Glutamatergic neuron (in vitro differentiated cells): ENCODE results near the gene MTIF2. TPM values are rescaled to one million over a fixed set of nuclear protein-coding genes. Genes with fewer than 3 reads are reported as not detected.

ENCODE experiments used
- DNase-seq: peaks from one replicate; pipeline ENCODE4 v3.0.0; 2022
- H3K27ac Mint-ChIP-seq: one replicate; pipeline ENCODE4 v1.8.0; 2020; ENCODE audit warnings: mild to moderate bottlenecking, mixed read lengths, inconsistent platforms; ENCODE audit not compliant: unreplicated experiment
- H3K27me3 Mint-ChIP-seq: one replicate; pipeline ENCODE4 v1.8.0; 2020; ENCODE audit warnings: mild to moderate bottlenecking, moderate library complexity, mixed read lengths, inconsistent platforms; ENCODE audit not compliant: unreplicated experiment
- H3K36me3 Mint-ChIP-seq: one replicate; pipeline ENCODE4 v1.8.0; 2020; ENCODE audit warnings: mild to moderate bottlenecking, mixed read lengths, inconsistent platforms; ENCODE audit not compliant: unreplicated experiment
- H3K4me1 Mint-ChIP-seq: one replicate; pipeline ENCODE4 v1.8.0; 2020; ENCODE audit warnings: mild to moderate bottlenecking, low read depth, mixed read lengths, inconsistent platforms; ENCODE audit not compliant: unreplicated experiment
- H3K4me3 Mint-ChIP-seq: one replicate; pipeline ENCODE4 v1.8.0; 2020; ENCODE audit warnings: mild to moderate bottlenecking, mixed read lengths, inconsistent platforms; ENCODE audit not compliant: unreplicated experiment
- H3K9me3 Mint-ChIP-seq: one replicate; pipeline ENCODE4 v1.8.0; 2020; ENCODE audit warnings: mild to moderate bottlenecking, moderate library complexity, mixed read lengths, inconsistent platforms; ENCODE audit not compliant: unreplicated experiment
- total RNA-seq: library from RNA; stranded (reverse); fragmentation: NEBNext Ultra II Directional; extraction: Animal tissue kit (Norgen Biotek cat#: 25700); gene quantifications from one replicate; pipeline ENCODE4 v1.2.1, GENCODE V29; 2021; ENCODE audit not compliant: unreplicated experiment
- TF ChIP-seq, protein P1 (sequence below): fragments of 200-600 bp; sonication (generic); IDR thresholded peaks from one replicate; pipeline ENCODE4 v1.5.0; 2021; ENCODE audit not compliant: partially characterized antibody, unreplicated experiment

The MTIF2 gene
- total RNA-seq, 1 donor from 2014 or later, result 25.2 TPM

DNA sequence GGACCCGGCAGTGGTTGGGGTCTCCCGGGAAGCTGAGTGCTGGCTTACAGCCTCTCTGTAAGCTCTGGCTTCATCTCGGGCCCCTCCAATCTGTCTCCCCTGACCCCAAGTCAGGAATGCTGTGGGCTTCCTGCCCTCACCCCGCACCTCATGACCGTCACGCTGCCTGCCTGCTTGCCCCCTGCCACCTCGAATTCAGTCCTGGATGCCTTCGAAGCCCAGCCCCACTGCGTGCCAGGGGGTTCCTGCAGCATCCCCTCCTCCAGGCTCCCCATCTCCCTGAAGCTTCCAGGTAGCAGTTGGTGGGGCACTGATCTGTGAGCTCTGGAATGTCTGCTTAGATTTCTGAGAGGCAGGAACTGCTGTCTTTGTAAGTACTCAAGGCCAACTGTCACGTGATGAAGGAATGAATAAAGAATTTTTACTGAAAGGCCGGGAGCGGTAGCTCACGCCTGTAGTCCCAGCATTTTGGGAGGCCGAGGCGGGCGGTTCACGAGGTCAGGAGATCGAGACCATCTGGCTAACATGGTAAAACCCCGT is 43.5 kb downstream of the MTIF2 start:
- Mint-ChIP-seq H3K36me3 (no peaks in the 10 kb centered on the region), H3K4me1 (peaks cover 22% of the 10 kb centered on the region), H3K9me3 (peaks cover 6% of the 10 kb centered on the region), H3K4me3 (no peak overlapping the region), H3K27ac (no peak overlapping the region), H3K27me3 (peaks cover 5% of the 10 kb centered on the region)
- peak; percentile 15 for DNase-seq
- TF ChIP-seq, protein P1, sequence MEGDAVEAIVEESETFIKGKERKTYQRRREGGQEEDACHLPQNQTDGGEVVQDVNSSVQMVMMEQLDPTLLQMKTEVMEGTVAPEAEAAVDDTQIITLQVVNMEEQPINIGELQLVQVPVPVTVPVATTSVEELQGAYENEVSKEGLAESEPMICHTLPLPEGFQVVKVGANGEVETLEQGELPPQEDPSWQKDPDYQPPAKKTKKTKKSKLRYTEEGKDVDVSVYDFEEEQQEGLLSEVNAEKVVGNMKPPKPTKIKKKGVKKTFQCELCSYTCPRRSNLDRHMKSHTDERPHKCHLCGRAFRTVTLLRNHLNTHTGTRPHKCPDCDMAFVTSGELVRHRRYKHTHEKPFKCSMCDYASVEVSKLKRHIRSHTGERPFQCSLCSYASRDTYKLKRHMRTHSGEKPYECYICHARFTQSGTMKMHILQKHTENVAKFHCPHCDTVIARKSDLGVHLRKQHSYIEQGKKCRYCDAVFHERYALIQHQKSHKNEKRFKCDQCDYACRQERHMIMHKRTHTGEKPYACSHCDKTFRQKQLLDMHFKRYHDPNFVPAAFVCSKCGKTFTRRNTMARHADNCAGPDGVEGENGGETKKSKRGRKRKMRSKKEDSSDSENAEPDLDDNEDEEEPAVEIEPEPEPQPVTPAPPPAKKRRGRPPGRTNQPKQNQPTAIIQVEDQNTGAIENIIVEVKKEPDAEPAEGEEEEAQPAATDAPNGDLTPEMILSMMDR, result no peak

DNA sequence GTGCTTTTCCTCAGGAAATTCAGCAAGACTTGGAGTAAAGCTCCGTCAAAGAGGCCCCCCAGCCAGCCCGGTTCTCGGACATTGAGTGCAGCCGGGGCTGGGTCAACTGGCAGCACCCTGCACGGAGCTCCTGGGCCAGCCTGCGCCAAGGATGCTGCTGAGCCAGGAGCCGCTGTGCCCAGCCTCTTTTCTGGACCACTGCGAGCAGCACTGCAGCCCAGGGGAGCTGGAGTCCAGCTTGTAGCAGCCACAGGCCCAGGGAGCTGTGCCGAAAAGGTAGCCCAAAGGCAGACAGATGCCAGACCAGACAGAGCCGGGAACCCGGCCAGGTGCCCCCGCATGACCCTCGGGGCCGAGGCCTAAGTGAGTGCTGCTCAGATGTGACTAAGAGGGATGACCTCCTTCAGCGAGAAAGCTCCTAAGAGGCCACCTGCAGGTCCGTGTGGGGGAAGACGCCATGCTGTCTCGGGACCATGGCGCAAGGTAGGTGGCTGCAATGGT is 44.2 kb downstream of the MTIF2 start:
- Mint-ChIP-seq H3K27ac (peak overlapping the region; percentile 89), H3K9me3 (peaks cover 6% of the 10 kb centered on the region), H3K27me3 (peaks cover 3% of the 10 kb centered on the region), H3K4me1 (peaks cover 22% of the 10 kb centered on the region), H3K4me3 (no peak overlapping the region), H3K36me3 (no peaks in the 10 kb centered on the region)
- TF ChIP-seq, protein P1, result no peak
- peak; percentile 53 for DNase-seq

- DNase-seq, result peak; percentile 32
- Mint-ChIP-seq H3K27ac (peak overlapping the region; percentile 89), H3K36me3 (no peaks in the 10 kb centered on the region), H3K4me3 (peak overlapping the region; percentile 70), H3K4me1 (peaks cover 22% of the 10 kb centered on the region), H3K27me3 (peaks cover 3% of the 10 kb centered on the region), H3K9me3 (peaks cover 5% of the 10 kb centered on the region)
- TF ChIP-seq, protein P1, result no peak
Observed at GRCh38 chr2:55223958-55224760, 44.9 kb downstream of the MTIF2 start.

GRCh38 chr2:55213822-55214221 is 55.2 kb downstream of the MTIF2 start:
- H3K27me3 Mint-ChIP-seq, result no peaks in the 10 kb centered on the region
- no peak overlapping the region for H3K27ac Mint-ChIP-seq
- no peak for DNase-seq
- H3K4me1 Mint-ChIP-seq, result no peaks in the 10 kb centered on the region
- TF ChIP-seq, protein P1, result no peak
- no peak overlapping the region for H3K4me3 Mint-ChIP-seq
- H3K9me3 Mint-ChIP-seq, result no peaks in the 10 kb centered on the region
- H3K36me3 Mint-ChIP-seq, result no peaks in the 10 kb centered on the region

- Mint-ChIP-seq H3K27ac (no peak overlapping the region), H3K4me3 (no peak overlapping the region), H3K9me3 (peaks cover 10% of the 10 kb centered on the region), H3K36me3 (peaks cover 44% of the 10 kb centered on the region), H3K4me1 (no peaks in the 10 kb centered on the region), H3K27me3 (peaks cover 2% of the 10 kb centered on the region)
- TF ChIP-seq, protein P1, result no peak
- DNase-seq, result no peak
Observed at GRCh38 chr2:55204950-55205349, 64.1 kb downstream of the MTIF2 start.
